ENCODE results near the gene MCRIP1.
A peak's percentile ranks its signal among the peaks of the same experiment; 100 is the strongest.

MCRIP1 gene

GRCh38 chr17:81833160-81833920 lies at the start of gene MCRIP1:
Gene MCRIP1 (minus strand): TSS chr17:81833291. CDS start chr17:81824506, 8,785 bp downstream.
- peak; percentile 98 for DNase-seq

GRCh38 chr17:81879121-81879520 lies 46.0 kb upstream of the MCRIP1 start:
- DNase-seq, result no peak

- no peak for DNase-seq
Measured at GRCh38 chr17:81878294-81878693, 45.2 kb upstream of the MCRIP1 start.

GRCh38 chr17:81877569-81877968 lies 44.5 kb upstream of the MCRIP1 start:
- no peak for DNase-seq

GRCh38 chr17:81871387-81872230 lies 38.5 kb upstream of the MCRIP1 start:
- DNase-seq, result peak; percentile 98

- no peak for DNase-seq
Measured at GRCh38 chr17:81870981-81871386, 37.9 kb upstream of the MCRIP1 start, which contains the start of gene ARHGDIA. Gene ARHGDIA (minus strand): TSS chr17:81871337. CDS start chr17:81869930, 1,407 bp downstream.

- DNase-seq, result peak; percentile 59
Measured at GRCh38 chr17:81870131-81870980, 37.3 kb upstream of the MCRIP1 start.

GRCh38 chr17:81869221-81870130 lies 36.4 kb upstream of the MCRIP1 start:
- peak; percentile 53 for DNase-seq

- no peak for DNase-seq
Measured at GRCh38 chr17:81868674-81869220, 35.7 kb upstream of the MCRIP1 start.

- no peak for DNase-seq
Measured at GRCh38 chr17:81867991-81868673, 35.0 kb upstream of the MCRIP1 start.

- peak; percentile 53 for DNase-seq
Measured at GRCh38 chr17:81867170-81867990, 34.3 kb upstream of the MCRIP1 start.

- DNase-seq, result peak; percentile 29
Measured at GRCh38 chr17:81866440-81867169, 33.5 kb upstream of the MCRIP1 start.

GRCh38 chr17:81865733-81866439 lies 32.8 kb upstream of the MCRIP1 start:
- DNase-seq, result no peak

GRCh38 chr17:81865358-81865732 lies 32.3 kb upstream of the MCRIP1 start:
- no peak for DNase-seq

- DNase-seq, result no peak
Measured at GRCh38 chr17:81863833-81864768, 31.0 kb upstream of the MCRIP1 start.

GRCh38 chr17:81863123-81863675 lies 30.1 kb upstream of the MCRIP1 start:
- no peak for DNase-seq
